ENCODE data around the gene RUNDC1. TPM values are rescaled to one million over a fixed set of nuclear protein-coding genes. Genes with fewer than 3 reads are reported as not detected.

Gene RUNDC1
- total and polyA plus RNA-seq, 2 of the 8 experiments (the other 6 are each of a cell fraction or from before 2014, with no cell fraction given) = 7.9 to 11.9 TPM

GRCh38 chr17:43019418-43019817, 39.1 kb downstream of the RUNDC1 start:
- no peak overlapping the region for H3K4me3 ChIP-seq (ENCODE audit: extremely low read depth in 1 of 4, insufficient read depth in 2 of 4, low read depth in 3 of 4, low read length in 4 of 4)
- H3K56ac ChIP-seq (replicated peaks; ENCODE audit: insufficient read length, low read depth, low read length) = no peak overlapping the region
- ChIA-PET POLR2A (ENCODE audit: partially characterized antibody) (interaction anchor here (0.6 to 10.8 kb wide), 9 partner anchors 8 to 1341 kb away, joined by 3 to 123 read pairs (median 3); partner anchors contain the start of genes IFI35, PTGES3L, RPL27 and RUNDC1), CTCF (ENCODE audit: partially characterized antibody) (interaction anchor here (0.6 to 1.0 kb wide), 3 partner anchors 13 to 291 kb away, joined by 3 to 4 read pairs (median 3); partner anchors contain the start of gene BRCA1)
- H3K79me2 ChIP-seq (ENCODE audit: control insufficient read depth in 1 of 2, insufficient read depth in 2 of 2, low read length in 2 of 2) = peaks cover 0 to 35% of the 10 kb centered on the region in 2 experiments; a peak in 3 of 4 replicates
- peaks cover 10% of the 10 kb centered on the region in 2 experiments for H4K20me1 ChIP-seq (replicated peaks in 1 of 2; ENCODE audit: control insufficient read depth in 1 of 2, insufficient read depth in 2 of 2, low read length in 2 of 2)
- no peak overlapping the region for H2BK120ac ChIP-seq (replicated peaks; ENCODE audit: low read depth, low read length)
- no peak overlapping the region for H2BK20ac ChIP-seq (ENCODE audit: low read length)
- no peak overlapping the region for H2AK5ac ChIP-seq (ENCODE audit: low read depth, low read length)
- WGBS, 2 experiments (ENCODE audit: extremely low coverage in 1 of 2, insufficient coverage in 1 of 2, insufficient read length in 1 of 2, insufficient replicate concordance in 2 of 2, low coverage in 1 of 2, low lambda C conversion rate in 2 of 2, missing lambda C conversion rate in 1 of 2) = 82% methylated on average over 7 of the region's 7 CpGs; no CpG with 5 or more reads in 1 of the 2 experiments
- H3K36me3 ChIP-seq (ENCODE audit: control insufficient read depth in 2 of 4, insufficient read depth in 4 of 4, low read length in 3 of 4) = peaks cover 6 to 39% (median 12%) of the 10 kb centered on the region in 4 experiments; a peak in 7 of 8 replicates
- H3K4ac ChIP-seq (replicated peaks; ENCODE audit: insufficient read length, low read depth, low read length) = no peak overlapping the region
- H3K4me1 ChIP-seq (replicated peaks in 1 of 4; ENCODE audit: control insufficient read depth in 3 of 4, insufficient read depth in 4 of 4, low read length in 3 of 4) = peaks cover 6 to 18% (median 12%) of the 10 kb centered on the region in 4 experiments
- peaks cover 17% of the 10 kb centered on the region for H3K79me1 ChIP-seq (ENCODE audit: low read depth, low read length)
- no peak overlapping the region for H2AFZ ChIP-seq (ENCODE audit: low read length)
- no peaks in the 10 kb centered on the region for H3K9me3 ChIP-seq (ENCODE audit: insufficient read depth in 2 of 2, low read depth in 1 of 2, low read length in 1 of 2)
- H4K91ac ChIP-seq (replicated peaks; ENCODE audit: insufficient read length, low read length) = no peak overlapping the region
- no peak overlapping the region for H2BK12ac ChIP-seq (ENCODE audit: low read depth, low read length)
- no peak overlapping the region for H3K18ac ChIP-seq (ENCODE audit: extremely low read depth, low read length)
- no peaks in the 10 kb centered on the region for H3K27me3 ChIP-seq (replicated peaks in 1 of 4; ENCODE audit: control insufficient read depth in 3 of 4, extremely low read depth in 1 of 4, insufficient read depth in 3 of 4, low read length in 3 of 4)
- peak overlapping the region; percentile 49; the same call in 1 of the 2 replicates for H2BK5ac ChIP-seq (ENCODE audit: low read depth, low read length)
- FAIRE-seq (no peak), DNase-seq (ENCODE audit: low read depth in 1 of 2, low spot score in 2 of 2) (no peak)
- no peak overlapping the region for H4K5ac ChIP-seq (ENCODE audit: insufficient read length, low read depth, low read length)
- no peak overlapping the region; the same call in 1 of the 2 replicates for H4K8ac ChIP-seq (ENCODE audit: extremely low read depth, insufficient read depth, low read length)
- H3K23ac ChIP-seq (ENCODE audit: insufficient read length) = no peak overlapping the region
- no peak overlapping the region for H3K9ac ChIP-seq (replicated peaks in 1 of 4; ENCODE audit: extremely low read depth in 1 of 4, low read depth in 3 of 4, low read length in 3 of 4)
- peak overlapping the region; percentile 18 to 86; a peak in 3 of 4 replicates for H3K4me2 ChIP-seq (ENCODE audit: insufficient read depth in 1 of 2, low read depth in 2 of 2, low read length in 2 of 2)
- H3K27ac ChIP-seq (ENCODE audit: low read depth, low read length) = no peak overlapping the region
- peaks cover 8% of the 10 kb centered on the region; the same call in 1 of the 2 replicates for H3K23me2 ChIP-seq (ENCODE audit: low read depth, low read length)
- H3K14ac ChIP-seq (ENCODE audit: insufficient read length) = no peak overlapping the region
- no peak overlapping the region for H2BK15ac ChIP-seq (ENCODE audit: low read length)
- TF ChIP-seq TAF7 (optimal IDR thresholded peaks at IDR 0.05; ENCODE audit: borderline replicate concordance, low read depth, low read length) (no peak), CTCF (IDR thresholded peaks at IDR 0.05; ENCODE audit: control extremely low read depth in 1 of 3, insufficient read depth in 1 of 3, low read depth in 1 of 3, low read length in 3 of 3) (no peak), EP300 (IDR thresholded peaks at IDR 0.05; ENCODE audit: borderline replicate concordance in 1 of 2, low read depth in 2 of 2, low read length in 2 of 2) (no peak), TBP (IDR thresholded peaks at IDR 0.05; ENCODE audit: low read depth, low read length) (no peak), POU5F1 (IDR thresholded peaks at IDR 0.05; ENCODE audit: low read depth, low read length) (no peak), RFX5 (IDR thresholded peaks at IDR 0.05; ENCODE audit: borderline replicate concordance, low read depth, low read length) (no peak), RNF2 (IDR thresholded peaks at IDR 0.05; ENCODE audit: borderline replicate concordance, low read depth, low read length, missing control alignments, poor library complexity, severe bottlenecking) (no peak), EZH2 (IDR thresholded peaks at IDR 0.05; ENCODE audit: low read depth, low read length, severe bottlenecking) (no peak), HDAC6 (IDR thresholded peaks at IDR 0.05; ENCODE audit: low read depth, low read length) (no peak), SP2 (IDR thresholded peaks at IDR 0.05; ENCODE audit: low read length) (no peak)
